Measurements from ENCODE around the gene CDC23. TPM values are rescaled to one million over a fixed set of nuclear protein-coding genes. Genes with fewer than 3 reads are reported as not detected.
A peak's percentile ranks its signal among the peaks of the same experiment; 100 is the strongest.

The CDC23 gene
- total RNA-seq, 1 experiment from 2014 or later = 26.1 TPM

- Histone ChIP-seq H3K4me1 (ENCODE audit: insufficient read depth, low read length) (peaks cover 15% of the 10 kb centered on the region), H3K27me3 (ENCODE audit: low read length) (no peaks in the 10 kb centered on the region), H2AFZ (ENCODE audit: low read length) (peak within 1 kb of the TSS; percentile 96), H3K79me2 (ENCODE audit: low read length) (peaks cover 57% of the 10 kb centered on the region), H4K20me1 (ENCODE audit: low read length) (peaks cover 5% of the 10 kb centered on the region; the same call in 1 of the 2 replicates), H3K9me2 (replicated peaks; ENCODE audit: low read length) (no peaks in the 10 kb centered on the region), H3K4me2 (ENCODE audit: low read length) (peak within 1 kb of the TSS; percentile 95), H3K4me3 (ENCODE audit: low read length) (peak within 1 kb of the TSS; percentile 95), H3K27ac (ENCODE audit: low read length) (peak within 1 kb of the TSS; percentile 90), H3K9me3 (ENCODE audit: low read length) (no peaks in the 10 kb centered on the region), H3F3A (ENCODE audit: low read length, unreplicated experiment) (no peaks in the 10 kb centered on the region), H3K36me3 (ENCODE audit: low read depth, low read length) (peaks cover 28% of the 10 kb centered on the region; the same call in 1 of the 2 replicates), H3K9ac (ENCODE audit: low read length) (peak within 1 kb of the TSS; percentile 95)
- intact Hi-C loops (cut with micrococcal nuclease) = no loop called here
- peak; percentile 86 for ATAC-seq
- TF ChIP-seq EZH2 (IDR thresholded peaks at IDR 0.05; ENCODE audit: low read length, unreplicated experiment) (no peak), CTCF (conservative IDR thresholded peaks at IDR 0.05; ENCODE audit: low read depth, low read length) (no peak), EZH2phosphoT487 (IDR thresholded peaks at IDR 0.05; ENCODE audit: borderline replicate concordance, low read length) (no peak)
- peak; percentile 96 for DNase-seq
- BruUV-seq (replicated peaks) = no TSS peak
- ChIA-PET CTCF (no interaction called here), POLR2A (ENCODE audit: unreplicated experiment) (interaction anchor here (0.6 kb wide), 1 partner anchor 35 kb away, joined by 9 read pairs; no protein-coding TSS in a partner anchor)
These were observed 34.4 kb downstream of the CDC23 start, which contains the start of the genes BRD8 and KIF20A for GRCh38 chr5:138178516-138179276. BRD8 (minus strand) TSS chr5:138178630; CDS start chr5:138178614, 16 bp downstream. KIF20A (plus strand) TSS chr5:138179112; CDS start chr5:138179681, 569 bp downstream.

- CTCF ChIA-PET = no interaction called here
- TF ChIP-seq CTCF (conservative IDR thresholded peaks at IDR 0.05; ENCODE audit: low read depth, low read length) (no peak), EZH2 (IDR thresholded peaks at IDR 0.05; ENCODE audit: low read length, unreplicated experiment) (no peak), EZH2phosphoT487 (IDR thresholded peaks at IDR 0.05; ENCODE audit: borderline replicate concordance, low read length) (no peak)
- BruUV-seq (replicated peaks) = TSS peak; percentile 82
These were observed 35.1 kb downstream of the CDC23 start for GRCh38 chr5:138177941-138178515.

More at GRCh38 chr5:138177941-138178515, 35.1 kb downstream of the CDC23 start:
- Histone ChIP-seq H3K36me3 (ENCODE audit: low read depth, low read length) (peaks cover 21% of the 10 kb centered on the region; the same call in 1 of the 2 replicates), H4K20me1 (ENCODE audit: low read length) (peaks cover 5% of the 10 kb centered on the region; the same call in 1 of the 2 replicates), H3K27ac (ENCODE audit: low read length) (peak overlapping the region; percentile 90), H3K79me2 (ENCODE audit: low read length) (peaks cover 57% of the 10 kb centered on the region), H3K9me2 (replicated peaks; ENCODE audit: low read length) (no peaks in the 10 kb centered on the region), H3F3A (ENCODE audit: low read length, unreplicated experiment) (no peaks in the 10 kb centered on the region), H3K27me3 (ENCODE audit: low read length) (no peaks in the 10 kb centered on the region), H3K9ac (ENCODE audit: low read length) (peak overlapping the region; percentile 95), H3K4me2 (ENCODE audit: low read length) (peak overlapping the region; percentile 95), H3K9me3 (ENCODE audit: low read length) (no peaks in the 10 kb centered on the region), H3K4me1 (ENCODE audit: insufficient read depth, low read length) (peaks cover 15% of the 10 kb centered on the region), H3K4me3 (ENCODE audit: low read length) (peak overlapping the region; percentile 95), H2AFZ (ENCODE audit: low read length) (peak overlapping the region; percentile 96)
- intact Hi-C loops (cut with micrococcal nuclease) = no loop called here
- ATAC-seq (peak; percentile 25; the same call in 1 of the 2 replicates), DNase-seq (peak; percentile 19)
- POLR2A ChIA-PET (ENCODE audit: unreplicated experiment) = interaction anchor here (0.7 kb wide), 2 partner anchors 8 to 164 kb away, joined by 3 to 11 read pairs; no protein-coding TSS in a partner anchor
